Stimulated activated naive CD4-positive, alpha-beta T cell (primary cell): ENCODE measurements around the gene CDT1.

ENCODE experiments used
- DNase-seq, 6 experiments: peaks; one replicate each; lab custom pipeline; 2025; lab: John Stamatoyannopoulos, UW

The CDT1 gene

GRCh38 chr16:88856122-88856827 lies 52.7 kb downstream of the CDT1 start:
- peak in 3 of 6 experiments; percentile 40 to 49 (median 44) for DNase-seq

- peak; percentile 95 to 98 (median 97) for DNase-seq
Observed at GRCh38 chr16:88856828-88857727, 53.5 kb downstream of the CDT1 start, which contains the start of the genes GALNS and TRAPPC2L. Gene GALNS (minus strand): TSS chr16:88856947. CDS start chr16:88856877, 70 bp downstream. Gene TRAPPC2L (plus strand): TSS chr16:88857127. CDS start chr16:88857151, 24 bp downstream.

- peak; percentile 36 to 72 (median 60) for DNase-seq
Observed at GRCh38 chr16:88857728-88858339, 54.2 kb downstream of the CDT1 start.
